ENCODE results near the gene SLC44A5.
"Not testable (repeated sequence)": the region's sequence is repeated elsewhere in the genome, so short reads cannot be mapped to it uniquely, and the experiment has no call there.

The SLC44A5 gene

DNA sequence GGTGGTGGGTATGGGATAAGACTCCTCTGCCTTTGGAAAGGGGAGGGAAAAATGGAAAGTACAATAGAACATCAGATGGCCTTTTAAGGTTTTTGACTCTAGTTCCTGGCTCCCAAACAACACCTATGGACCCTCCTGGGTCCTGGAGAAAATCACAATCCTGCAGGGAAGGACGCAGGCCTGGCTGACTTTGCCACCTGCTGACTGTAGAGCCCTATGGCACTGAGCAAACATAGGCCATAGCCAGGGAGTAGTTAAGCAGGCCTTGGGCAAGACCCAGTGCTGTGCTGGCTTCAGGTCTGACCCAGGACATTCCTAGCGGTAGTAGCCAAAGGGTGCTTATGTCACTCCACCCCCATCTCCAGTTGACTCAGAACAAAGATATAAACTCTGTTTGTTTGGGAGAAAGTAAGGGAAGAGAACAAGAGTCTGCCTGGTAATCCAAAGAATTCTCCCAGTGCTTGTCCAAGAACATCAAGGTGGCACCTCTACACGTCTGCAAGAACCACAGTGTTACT is 149.0 kb downstream of the SLC44A5 start:
- DNase-seq (ENCODE audit: low read depth, low spot score): no peak

DNA sequence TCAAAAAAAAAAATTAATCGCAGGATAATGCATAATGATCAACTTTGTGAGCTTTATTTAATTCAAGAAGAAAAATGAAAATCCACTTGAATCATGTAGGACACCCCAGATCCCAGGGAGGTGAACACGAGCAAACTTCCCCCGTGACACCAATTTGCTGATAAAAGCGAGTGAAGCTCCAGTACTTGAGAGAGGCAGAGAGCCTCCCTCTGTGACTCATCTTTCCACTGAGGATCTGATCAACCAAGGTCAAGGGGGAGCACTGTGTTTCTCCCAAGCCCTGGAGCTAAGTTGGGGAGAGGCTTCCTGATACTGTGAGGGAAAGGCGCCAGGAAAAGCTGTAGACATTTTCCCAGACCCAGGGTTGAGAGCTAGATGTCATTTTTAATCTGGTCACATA is 160.9 kb downstream of the SLC44A5 start:
- no peak for DNase-seq (ENCODE audit: low read depth, low spot score)

DNA sequence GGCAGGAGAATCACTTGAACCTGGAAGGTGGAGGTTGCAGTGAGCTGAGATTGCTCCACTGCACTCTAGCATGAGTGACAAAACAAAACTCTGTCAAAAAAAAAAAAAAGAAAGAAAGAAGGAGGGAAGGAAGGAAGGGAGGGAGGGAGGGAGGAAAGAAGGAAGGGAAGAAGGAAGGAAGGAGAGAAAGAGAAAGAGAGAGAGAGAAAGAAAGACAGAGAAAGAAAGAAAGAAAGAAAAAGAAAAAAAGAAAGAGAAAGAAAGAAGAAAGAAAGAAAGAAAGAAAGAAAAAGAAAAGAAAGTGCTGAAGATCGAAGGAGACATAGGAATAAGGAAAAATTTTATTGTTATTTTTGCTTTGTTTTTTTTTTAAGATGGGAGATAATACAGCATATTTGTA is 166.7 kb downstream of the SLC44A5 start:
- no peak for DNase-seq (ENCODE audit: low read depth, low spot score)

DNA sequence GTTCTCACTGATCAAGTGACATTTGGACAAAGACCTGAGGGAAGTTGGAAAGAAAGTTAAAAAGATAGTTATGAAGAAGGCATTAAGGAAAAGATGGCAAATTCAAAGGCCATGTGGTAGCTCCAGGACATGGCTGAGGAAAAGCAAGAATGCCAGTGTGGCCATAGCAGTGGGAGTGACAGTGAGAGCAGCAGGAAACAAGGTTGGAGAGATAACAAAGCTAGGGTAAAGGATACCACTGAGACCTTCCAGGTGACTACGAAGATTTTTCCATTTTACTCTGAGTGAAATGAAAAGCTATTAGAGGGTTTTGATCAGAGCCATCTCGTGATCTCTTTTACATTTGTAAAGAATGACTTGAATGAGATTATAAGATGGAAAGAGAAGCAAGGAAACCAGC is 170.6 kb downstream of the SLC44A5 start:
- no peak for DNase-seq (ENCODE audit: low read depth, low spot score)

DNA sequence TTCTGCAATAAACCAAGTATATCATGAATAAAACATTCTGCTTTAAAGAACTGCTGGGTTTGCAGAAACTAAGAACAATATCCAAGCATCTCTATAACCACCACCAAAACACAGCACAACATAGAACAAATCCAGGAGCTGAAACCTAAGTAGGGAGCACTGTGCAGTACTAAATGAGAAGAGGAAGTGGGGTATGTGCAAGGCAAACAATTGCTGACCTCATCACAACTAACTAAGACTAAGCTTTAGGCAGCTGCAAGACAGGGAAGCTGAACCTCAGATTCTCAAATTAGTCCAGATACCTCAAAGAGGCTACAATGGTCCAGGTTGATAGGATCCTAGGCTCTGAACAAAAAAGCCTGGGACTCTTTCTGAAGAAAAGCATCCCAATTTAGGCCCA is 172.6 kb downstream of the SLC44A5 start:
- no peak for DNase-seq (ENCODE audit: low read depth, low spot score)

DNA sequence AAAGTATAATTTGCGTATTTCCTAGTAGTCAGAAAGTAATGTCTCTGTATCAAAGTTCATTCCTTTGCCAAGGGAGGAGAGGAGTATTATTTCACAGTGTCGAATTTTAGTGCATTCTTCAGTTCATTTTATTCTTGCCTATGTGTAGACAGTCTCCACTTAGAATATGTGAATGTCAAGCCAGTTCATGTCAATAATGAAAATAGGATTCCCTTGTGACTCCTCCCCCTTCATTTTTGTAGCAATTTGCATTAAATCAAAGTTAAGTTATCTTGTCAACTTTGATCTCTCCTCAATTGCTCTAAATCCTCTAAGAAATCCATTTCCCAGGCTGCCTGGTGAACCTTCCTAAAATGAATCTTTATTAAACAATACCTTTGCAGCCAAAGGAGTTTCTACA is 179.1 kb downstream of the SLC44A5 start:
- no peak for DNase-seq (ENCODE audit: low read depth, low spot score)

DNA sequence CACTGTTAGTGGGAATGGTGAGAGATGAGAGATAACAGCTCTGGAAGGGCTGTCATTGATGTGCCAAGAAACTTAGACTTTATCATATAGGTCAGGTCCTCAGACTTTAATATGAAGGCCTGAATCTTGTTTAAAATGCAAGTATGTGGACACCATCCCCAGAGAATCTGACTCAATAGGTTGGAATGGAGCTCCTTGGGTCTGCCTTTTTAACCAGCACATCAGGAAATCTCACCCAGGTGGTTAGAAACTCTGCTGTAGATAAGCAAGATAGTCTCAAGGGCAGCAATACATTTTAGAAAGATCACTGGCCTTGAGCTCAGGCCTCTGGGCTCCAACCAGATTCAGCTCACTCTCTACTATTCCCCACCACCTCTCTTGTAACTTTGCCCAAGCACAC is 180.4 kb downstream of the SLC44A5 start:
- no peak for DNase-seq (ENCODE audit: low read depth, low spot score)

DNA sequence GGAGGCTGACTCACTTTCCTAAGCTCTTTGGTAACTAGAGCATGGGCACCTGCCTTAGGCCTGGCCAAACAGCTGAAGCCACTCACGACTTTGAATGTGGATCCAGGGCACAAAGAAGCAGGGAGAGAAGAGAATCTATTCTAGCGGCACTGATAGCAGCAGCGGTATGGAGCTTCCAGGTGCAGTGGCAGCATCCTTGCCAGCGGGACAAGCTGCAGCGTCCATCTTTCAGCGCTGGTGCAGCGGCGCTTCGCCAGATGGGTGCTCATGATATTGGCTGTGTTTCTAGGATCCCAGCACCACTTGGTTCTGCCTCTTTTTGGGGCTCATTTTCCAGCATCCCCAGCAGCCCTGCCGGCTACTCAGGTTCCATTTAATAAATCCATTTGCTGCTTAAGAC is 184.2 kb downstream of the SLC44A5 start:
- DNase-seq (ENCODE audit: low read depth, low spot score): no peak

DNA sequence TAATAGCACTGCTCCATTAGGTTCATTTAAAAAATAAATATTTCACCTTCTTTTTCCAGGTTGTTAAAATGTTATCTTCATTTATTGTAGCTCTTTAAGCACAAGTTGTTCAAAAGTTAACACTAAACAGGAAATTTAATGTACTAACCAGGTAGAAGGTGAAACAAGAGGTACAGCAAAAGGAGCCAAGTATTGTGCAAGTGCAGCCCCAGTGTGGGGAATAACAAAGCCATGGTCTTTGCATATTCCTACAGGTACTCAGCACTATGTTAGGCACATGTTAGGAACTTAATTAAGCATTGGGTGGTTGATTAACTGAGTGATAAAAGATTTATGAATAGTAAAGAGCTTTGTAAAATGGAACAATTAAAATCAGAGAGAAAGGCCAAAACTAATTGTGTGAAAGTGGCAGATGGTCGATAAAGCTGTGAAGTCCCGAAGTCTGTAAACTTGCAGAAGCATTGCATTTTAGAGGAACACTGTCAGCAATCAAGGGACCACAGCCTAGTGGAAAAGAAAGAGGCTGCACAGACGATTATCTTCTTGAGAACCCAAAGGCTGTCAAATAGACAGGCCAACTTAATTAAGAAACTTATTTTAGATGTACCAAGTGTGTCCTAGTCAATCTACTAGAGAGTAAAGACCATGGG is 185.8 kb downstream of the SLC44A5 start:
- DNase-seq (ENCODE audit: low read depth, low spot score): no peak

DNA sequence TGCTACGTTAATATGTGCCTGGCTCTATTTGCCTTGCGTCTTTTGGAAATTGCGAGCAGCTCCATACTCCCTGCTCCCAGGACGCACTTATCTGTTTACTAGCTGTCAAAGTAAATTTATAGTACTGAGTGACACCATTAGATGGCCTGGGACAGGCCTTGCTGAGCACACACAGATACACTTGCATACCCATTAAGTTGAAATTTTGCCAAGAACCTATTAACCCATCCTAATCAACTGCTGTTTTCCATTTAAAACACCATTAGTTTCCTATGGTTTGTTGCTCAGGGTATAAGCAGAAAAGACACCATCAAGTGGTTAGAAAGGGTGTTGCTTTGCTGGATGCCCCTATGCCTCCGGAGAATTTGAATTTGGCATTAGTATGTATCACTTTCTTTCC is 187.3 kb downstream of the SLC44A5 start:
- DNase-seq (ENCODE audit: low read depth, low spot score): no peak

DNA sequence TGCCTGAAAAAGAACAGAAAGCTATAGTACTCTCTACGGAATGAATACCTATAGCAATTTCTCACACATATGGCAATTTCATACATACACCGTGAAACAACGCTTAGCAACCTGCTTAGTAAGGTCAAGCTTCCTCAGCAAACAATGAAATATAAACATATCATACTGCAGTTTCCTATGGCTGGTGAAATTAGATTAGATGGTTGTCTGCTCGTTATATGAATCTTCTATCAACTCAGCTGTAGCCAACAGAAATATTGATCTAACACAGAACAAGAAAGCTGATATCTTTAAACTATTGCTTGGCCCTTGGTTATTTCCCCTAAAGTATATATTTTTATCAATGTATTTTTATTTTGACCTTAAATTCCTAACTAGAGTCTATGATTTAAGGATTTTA is 187.8 kb downstream of the SLC44A5 start:
- DNase-seq (ENCODE audit: low read depth, low spot score): no peak

DNA sequence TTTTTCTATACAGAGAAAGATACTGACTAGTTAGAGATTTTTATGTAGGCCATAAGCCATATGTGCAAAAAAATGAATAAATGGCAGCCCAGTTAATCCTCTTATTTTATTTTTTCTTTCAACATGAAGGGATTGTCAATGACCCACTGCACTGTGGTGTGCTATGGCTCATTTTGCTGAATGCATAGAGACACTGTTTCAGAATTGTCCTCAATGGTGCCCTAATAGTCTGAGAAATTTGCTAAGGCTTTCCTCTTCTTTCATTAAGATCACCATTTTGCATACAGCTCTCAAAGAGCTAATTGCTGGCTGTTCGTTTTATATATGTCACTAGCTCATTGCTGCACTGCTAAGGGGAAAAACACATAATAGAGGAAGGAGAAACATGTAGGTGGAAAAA is 189.5 kb downstream of the SLC44A5 start:
- DNase-seq (ENCODE audit: low read depth, low spot score): no peak

DNA sequence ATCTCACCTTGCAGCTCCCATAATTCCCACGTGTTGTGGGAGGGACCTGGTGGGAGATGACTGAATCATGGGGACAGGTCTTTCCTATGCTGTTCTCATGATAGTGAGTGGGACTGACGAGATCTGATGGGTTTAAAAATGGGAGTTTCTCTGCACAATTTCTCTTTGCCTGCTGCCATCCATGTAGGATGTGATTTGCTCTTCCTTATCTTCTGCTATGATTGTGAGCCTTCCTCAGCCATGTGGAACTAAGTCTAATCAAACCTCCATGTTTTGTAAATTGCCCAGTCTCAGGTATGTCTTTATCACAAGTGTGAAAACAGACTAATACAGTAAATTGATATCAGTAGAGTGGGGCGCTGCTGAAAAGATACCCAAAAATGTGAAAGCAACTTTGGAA is 195.7 kb downstream of the SLC44A5 start:
- no peak for DNase-seq (ENCODE audit: low read depth, low spot score)

DNA sequence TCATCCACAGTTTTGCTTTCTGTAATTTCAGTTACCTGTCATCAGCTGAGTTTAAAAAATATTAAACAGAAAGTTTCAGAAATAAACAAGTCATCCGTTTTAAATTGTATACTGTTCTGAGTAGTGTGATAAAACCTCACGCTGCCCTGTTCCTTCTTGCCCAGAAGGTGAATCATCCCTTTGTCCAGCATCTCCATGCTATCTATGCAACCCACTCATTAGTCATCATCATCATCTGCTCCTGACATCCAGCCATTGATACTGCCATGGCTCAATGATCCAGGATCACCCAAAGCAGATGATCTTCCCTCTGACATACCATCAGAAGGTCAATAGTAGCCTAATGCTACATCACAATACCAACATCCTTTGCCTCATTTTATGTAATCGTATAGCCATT is 198.3 kb downstream of the SLC44A5 start:
- no peak for DNase-seq (ENCODE audit: low read depth, low spot score)

DNA sequence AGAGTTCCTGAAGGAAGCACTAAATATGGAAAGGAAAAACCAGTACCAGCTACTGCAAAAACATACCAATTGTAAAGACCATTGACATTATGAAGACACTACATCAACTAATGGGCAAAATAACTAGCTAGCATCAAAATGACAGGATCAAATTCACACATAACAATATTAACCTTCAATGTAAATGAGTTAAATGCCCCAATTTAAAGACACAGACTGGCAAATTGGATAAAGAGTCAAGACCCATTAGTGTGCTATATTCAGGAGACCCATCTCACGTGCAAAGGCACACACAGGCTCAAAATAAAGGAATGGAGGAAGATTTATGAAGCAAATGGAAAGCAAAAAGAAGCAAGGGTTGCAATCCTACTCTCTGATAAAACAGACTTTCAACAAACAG is 206.2 kb downstream of the SLC44A5 start:
- DNase-seq (ENCODE audit: low read depth, low spot score): not testable (repeated sequence)

DNA sequence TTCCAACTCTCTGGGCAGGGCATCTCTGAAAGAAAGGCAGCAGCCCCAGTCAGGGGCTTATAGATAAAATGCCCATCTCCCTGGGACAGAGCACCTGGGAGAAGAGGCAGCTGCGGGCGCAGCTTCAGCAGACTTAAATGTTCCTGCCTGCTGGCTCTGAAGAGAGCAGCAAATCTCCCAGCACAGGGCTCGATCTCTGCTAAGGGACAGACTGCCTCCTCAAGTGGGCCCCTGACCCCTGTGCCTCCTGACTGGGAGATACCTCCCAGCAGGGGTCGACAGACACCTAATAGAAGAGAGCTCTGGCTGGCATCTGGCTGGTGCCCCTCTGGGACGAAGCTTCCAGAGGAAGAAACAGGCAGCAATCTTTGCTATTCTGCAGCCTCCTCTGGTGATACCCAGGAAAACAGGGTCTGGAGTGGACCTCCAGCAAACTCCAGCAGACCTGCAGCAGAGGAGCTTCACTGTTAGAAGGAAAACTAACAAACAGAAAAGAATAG is 207.7 kb downstream of the SLC44A5 start:
- not testable (repeated sequence) for DNase-seq (ENCODE audit: low read depth, low spot score)

DNA sequence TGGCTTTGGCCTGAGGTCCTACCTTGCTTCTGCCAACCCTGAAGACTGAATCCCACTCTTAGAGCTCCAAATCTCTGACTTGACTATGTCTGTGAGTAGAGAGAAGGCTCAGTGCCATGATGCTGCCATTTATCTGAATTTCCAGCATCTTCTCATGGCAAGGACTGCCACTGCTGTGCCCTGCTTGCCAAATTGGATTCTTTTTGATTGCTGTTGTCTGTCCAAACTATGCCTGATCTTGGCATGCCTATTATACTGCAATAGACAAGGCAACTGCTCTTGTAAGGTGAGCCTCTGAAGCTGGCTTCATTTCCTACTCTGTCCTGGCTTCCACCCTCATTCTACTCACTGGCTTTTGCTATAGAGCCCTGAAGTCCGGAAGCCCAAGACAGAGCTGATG is 210.2 kb downstream of the SLC44A5 start:
- DNase-seq (ENCODE audit: low read depth, low spot score): no peak

DNA sequence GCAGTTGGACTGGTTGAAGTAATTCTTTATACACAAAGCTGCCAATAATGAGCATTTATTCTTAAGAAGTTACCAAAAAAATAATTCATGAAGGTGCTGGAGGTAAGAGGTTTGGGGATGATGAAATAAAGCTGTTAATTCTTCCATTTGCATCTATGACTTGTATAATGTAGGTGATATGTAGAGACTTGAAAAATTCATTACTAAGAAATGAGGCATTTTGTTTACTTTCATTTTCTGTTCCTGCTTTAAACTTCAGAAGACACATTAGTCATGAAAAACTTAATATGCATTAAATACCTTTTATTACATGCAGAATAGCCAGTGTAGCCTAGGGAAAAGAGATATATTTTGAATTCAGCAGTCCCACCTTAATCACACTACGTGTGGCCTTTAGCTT is 214.2 kb downstream of the SLC44A5 start:
- DNase-seq (ENCODE audit: low read depth, low spot score): no peak

DNA sequence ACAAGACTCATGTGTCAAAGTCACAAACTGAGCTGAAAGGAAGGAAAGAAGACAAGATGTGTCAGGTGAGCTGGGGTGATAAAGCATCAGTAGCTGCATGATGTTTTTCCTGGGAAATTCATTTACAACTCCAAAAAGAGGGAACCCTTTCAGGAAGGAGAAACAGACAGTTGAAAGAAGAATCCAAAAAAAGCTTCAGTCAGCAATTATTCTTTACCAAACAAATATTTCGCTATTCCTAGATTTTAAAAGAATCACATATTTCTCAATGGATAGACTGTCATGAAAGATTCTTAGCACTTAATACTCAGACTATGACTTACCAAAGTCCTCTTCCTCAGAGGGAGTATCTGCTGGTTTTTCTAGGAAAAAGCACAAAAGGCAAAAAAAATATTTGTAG is 214.7 kb downstream of the SLC44A5 start:
- DNase-seq (ENCODE audit: low read depth, low spot score): no peak

DNA sequence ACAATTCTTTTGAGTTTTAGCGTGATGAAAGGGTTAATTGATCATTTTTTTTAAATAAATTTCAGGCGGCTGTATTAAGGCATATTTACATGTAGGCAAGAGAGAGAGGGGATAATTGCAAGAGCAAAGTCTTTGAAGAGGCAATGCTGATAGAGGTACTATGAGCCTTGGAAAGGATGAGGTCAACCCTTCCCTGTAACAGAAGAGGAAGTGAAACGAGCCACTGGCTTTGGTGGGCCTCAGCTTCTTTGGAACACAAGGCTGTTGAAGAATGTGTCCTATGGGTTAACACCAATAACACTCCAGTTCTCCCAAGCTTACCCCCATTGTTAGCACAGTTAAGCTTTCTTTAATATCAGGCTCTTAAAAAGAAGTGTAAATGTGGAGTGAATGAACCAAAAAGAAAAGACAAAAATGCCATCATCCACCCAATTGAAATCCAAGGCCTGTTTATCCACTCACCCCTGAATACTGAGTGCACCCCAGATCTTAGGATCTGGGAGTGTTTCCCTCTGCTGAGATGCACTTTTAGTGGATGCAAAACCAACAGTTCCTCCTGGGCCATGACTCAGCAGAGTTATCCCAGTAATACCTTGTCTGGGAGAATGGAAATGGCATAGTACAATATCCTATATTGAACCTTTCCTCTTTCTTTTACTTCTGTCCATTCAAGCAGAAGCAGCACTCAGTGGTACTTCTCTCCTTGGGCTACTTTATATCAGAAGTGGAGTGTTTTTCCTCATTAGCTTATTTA is 216.4 kb downstream of the SLC44A5 start:
- DNase-seq (ENCODE audit: low read depth, low spot score): no peak

DNA sequence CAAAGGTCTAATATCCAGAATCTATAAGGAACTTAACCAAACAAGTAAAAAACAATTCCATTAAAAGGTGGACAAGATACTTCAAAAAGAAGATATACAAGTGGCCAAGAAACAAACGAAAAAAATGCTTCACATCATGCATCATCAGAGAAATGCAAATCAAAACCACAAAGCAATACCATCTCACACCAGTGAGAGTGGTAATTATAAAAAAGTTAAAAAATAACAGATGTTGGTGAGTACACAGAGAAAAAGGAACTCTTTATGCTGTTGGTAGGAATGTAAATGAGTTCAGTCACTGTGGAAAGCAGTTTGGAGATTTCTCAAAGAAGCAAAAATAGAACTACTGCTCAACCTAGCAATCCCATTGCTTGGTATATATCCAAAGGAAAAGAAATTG is 218.6 kb downstream of the SLC44A5 start:
- DNase-seq (ENCODE audit: low read depth, low spot score): no peak

DNA sequence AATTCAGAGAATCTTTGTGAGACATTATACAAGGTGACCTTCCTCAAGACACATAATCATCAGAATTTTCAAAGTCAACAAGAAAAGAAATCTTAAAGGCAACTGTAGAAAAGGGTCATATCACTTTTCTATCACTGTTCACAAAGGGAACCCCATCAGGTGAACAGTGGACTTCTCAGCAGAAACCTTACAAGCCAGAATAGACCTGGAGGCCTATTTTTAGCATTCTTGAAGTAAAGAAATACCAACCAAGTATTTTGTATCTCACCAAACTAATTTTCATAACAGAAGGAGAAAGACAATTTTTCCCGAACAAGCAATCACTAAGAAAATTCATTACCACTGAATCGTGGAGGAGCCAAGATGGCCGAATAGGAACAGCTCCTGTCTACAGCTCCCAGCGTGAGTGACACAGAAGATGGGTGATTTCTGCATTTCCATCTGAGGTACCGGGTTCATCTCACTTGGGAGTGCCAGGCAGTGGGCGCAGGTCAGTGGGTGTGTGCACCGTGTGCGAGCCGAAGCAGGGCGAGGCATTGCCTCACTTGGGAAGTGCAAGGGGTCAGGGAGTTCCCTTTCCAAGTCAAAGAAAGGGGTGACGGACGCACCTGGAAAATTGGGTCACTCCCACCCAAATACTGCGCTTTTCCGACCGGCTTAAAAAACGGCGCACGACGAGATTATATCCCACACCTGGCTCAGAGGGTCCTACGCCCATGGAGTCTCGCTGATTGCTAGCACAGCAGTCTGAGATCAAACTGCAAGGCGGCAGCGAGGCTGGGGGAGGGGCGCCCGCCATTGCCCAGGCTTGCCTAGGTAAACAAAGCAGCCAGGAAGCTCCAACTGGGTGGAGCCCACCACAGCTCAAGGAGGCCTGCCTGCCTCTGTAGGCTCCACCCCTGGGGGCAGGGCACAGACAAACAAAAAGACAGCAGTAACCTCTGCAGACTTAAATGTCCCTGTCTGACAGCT is 235.2 kb downstream of the SLC44A5 start:
- not testable (repeated sequence) for DNase-seq (ENCODE audit: low read depth, low spot score)

Measured in activated naive CD8-positive, alpha-beta T cell treated with anti-CD3 and anti-CD28 coated beads, Interleukin-2, amount 50 U/mL, for 16 hours (primary cell).